Stomach smooth muscle (tissue), 2 donors: ENCODE results near the gene CKMT2.

Experiments used
- H3K27ac ChIP-seq: one replicate; pipeline ENCODE4 v1.7.0; 2013; ENCODE audit warnings: mild to moderate bottlenecking, low read length, inconsistent platforms
- H3K27me3 ChIP-seq, 2 donors: one replicate each; pipeline ENCODE4 v1.7.0; 2013; ENCODE audit warnings: low read length in 2 of 2; ENCODE audit not compliant: insufficient read depth in 2 of 2, control insufficient read depth in 1 of 2
- H3K36me3 ChIP-seq, 2 donors: one replicate each; pipeline ENCODE4 v1.7.0; 2013; ENCODE audit warnings: low read length in 2 of 2; ENCODE audit not compliant: control insufficient read depth in 2 of 2, insufficient read depth in 2 of 2
- H3K4me1 ChIP-seq: one replicate; pipeline ENCODE4 v1.7.0; 2013; ENCODE audit warnings: low read length; ENCODE audit not compliant: control insufficient read depth, insufficient read depth
- H3K4me3 ChIP-seq, 2 donors: one replicate each; pipeline ENCODE4 v1.7.0; 2013; ENCODE audit warnings: low read length in 2 of 2
- H3K9ac ChIP-seq, 2 donors: one replicate each; pipeline ENCODE4 v1.7.0; 2013; ENCODE audit warnings: low read length in 2 of 2, mild to moderate bottlenecking in 1 of 2
- H3K9me3 ChIP-seq, 2 donors: one replicate each; pipeline ENCODE4 v1.7.0; 2013; ENCODE audit warnings: low read length in 2 of 2; ENCODE audit not compliant: control insufficient read depth in 2 of 2
- donor health status: healthy.
- donor health status: Pancreatic carcinoma.

CKMT2 gene

DNA sequence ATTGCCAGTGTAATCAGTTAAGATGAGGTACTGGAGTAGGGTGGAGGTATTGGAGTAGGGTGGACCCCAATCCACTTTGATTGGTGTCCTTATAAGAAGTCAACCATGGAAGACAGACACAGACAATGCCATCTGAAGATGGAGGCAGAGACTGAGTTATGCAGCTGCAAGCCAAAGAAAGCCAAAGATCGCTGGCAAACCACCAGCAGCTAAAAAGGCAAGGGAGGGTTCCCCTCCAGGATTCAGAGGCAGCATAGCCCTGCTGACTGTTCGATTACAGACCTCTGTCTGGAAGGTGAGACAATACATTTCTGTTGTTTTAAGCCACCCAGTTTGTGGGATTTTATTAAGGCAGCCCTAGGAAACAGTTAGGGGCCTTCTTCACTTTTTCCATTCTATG lies 30.5 kb upstream of the CKMT2 start:
- H3K36me3 ChIP-seq = no peaks in the 10 kb centered on the region

DNA sequence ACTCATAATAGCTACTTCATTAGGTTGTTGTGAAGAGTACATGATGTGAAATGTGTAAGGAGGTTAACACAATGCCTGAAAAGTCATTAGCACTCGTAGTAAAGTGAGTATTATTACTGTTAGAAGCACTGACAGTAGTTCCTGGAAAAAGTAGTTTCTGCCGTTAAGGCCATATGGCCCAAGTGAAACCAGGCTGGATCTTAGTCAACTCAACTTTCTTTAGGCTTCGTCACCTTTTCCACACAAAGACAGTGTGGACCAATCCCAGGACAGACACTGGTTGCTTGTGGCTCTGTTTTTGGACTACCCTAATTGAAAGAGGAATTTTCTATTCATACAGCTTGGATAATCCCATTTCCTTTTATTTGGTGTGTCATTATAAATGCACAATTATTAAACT lies 29.4 kb upstream of the CKMT2 start:
- Histone ChIP-seq H3K9ac (no peak overlapping the region), H3K27me3 (no peaks in the 10 kb centered on the region), H3K27ac (no peak overlapping the region), H3K36me3 (no peaks in the 10 kb centered on the region), H3K9me3 (no peaks in the 10 kb centered on the region), H3K4me1 (no peaks in the 10 kb centered on the region), H3K4me3 (no peak overlapping the region)

More for the DNA sequence above, 30.5 kb upstream of the CKMT2 start:
- no peak overlapping the region for H3K9ac ChIP-seq
- no peak overlapping the region for H3K27ac ChIP-seq
- H3K4me3 ChIP-seq = no peak overlapping the region
- no peaks in the 10 kb centered on the region for H3K9me3 ChIP-seq
- H3K27me3 ChIP-seq = no peaks in the 10 kb centered on the region
- no peaks in the 10 kb centered on the region for H3K4me1 ChIP-seq

- Histone ChIP-seq H3K36me3 (no peaks in the 10 kb centered on the region), H3K4me3 (no peak overlapping the region), H3K9ac (no peak overlapping the region), H3K27ac (no peak overlapping the region), H3K27me3 (no peaks in the 10 kb centered on the region), H3K4me1 (no peaks in the 10 kb centered on the region), H3K9me3 (no peaks in the 10 kb centered on the region)
Measured at GRCh38 chr5:81204205-81204604, 28.9 kb upstream of the CKMT2 start.

- Histone ChIP-seq H3K4me3 (no peak overlapping the region), H3K36me3 (no peaks in the 10 kb centered on the region), H3K27me3 (no peaks in the 10 kb centered on the region), H3K9me3 (no peaks in the 10 kb centered on the region), H3K9ac (no peak overlapping the region), H3K27ac (no peak overlapping the region), H3K4me1 (no peaks in the 10 kb centered on the region)
Measured at GRCh38 chr5:81205058-81205457, 28.1 kb upstream of the CKMT2 start.

DNA sequence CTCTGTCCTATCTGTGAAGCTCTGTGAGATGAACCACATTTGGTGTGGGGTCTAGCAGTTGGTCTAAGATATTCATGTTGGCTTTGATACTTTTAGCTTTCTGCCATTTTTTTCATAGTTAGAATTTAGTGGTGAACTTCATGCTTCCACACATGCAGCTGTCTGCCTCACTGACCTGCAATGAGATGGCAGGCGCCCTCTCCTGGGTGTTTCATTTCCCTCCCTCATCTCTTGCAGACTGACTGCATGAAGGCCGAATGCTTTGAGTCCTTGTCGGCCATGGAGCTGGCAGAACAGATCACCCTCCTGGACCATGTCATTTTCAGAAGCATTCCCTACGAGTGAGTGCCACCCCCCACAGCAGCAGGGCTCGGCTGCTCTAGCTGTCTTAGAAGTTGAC lies 26.1 kb upstream of the CKMT2 start:
- no peak overlapping the region for H3K9ac ChIP-seq
- no peaks in the 10 kb centered on the region for H3K9me3 ChIP-seq
- H3K4me1 ChIP-seq = no peaks in the 10 kb centered on the region
- H3K36me3 ChIP-seq = no peaks in the 10 kb centered on the region
- no peaks in the 10 kb centered on the region for H3K27me3 ChIP-seq
- H3K4me3 ChIP-seq = no peak overlapping the region
- no peak overlapping the region for H3K27ac ChIP-seq

DNA sequence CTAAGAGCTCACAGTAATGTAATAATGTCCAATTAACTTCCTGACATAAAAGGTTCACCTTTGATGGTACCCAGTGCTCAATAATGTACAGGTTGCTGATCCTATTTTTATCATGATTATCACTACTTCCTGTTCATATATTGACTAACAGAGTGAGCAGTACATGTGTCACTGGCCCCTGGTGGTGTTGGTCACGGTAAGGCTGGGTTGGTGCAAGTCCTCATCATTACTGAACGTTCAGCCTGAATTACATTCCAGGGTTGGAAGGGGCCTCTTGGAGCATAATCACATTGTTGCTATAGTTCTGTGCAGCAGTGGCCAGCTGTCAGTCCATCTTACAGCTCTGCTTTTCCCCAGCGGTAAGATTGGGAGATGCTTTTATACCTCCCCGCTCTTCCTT lies 24.2 kb upstream of the CKMT2 start:
- no peak overlapping the region for H3K4me3 ChIP-seq
- H3K9ac ChIP-seq = no peak overlapping the region
- H3K36me3 ChIP-seq = no peaks in the 10 kb centered on the region
- no peak overlapping the region for H3K27ac ChIP-seq
- no peaks in the 10 kb centered on the region for H3K4me1 ChIP-seq
- H3K9me3 ChIP-seq = no peaks in the 10 kb centered on the region
- H3K27me3 ChIP-seq = no peaks in the 10 kb centered on the region

GRCh38 chr5:81209386-81209785 lies 23.7 kb upstream of the CKMT2 start:
- H3K9ac ChIP-seq = no peak overlapping the region
- H3K9me3 ChIP-seq = no peaks in the 10 kb centered on the region
- no peak overlapping the region for H3K27ac ChIP-seq
- no peak overlapping the region for H3K4me3 ChIP-seq
- H3K36me3 ChIP-seq = no peaks in the 10 kb centered on the region
- no peaks in the 10 kb centered on the region for H3K27me3 ChIP-seq
- no peaks in the 10 kb centered on the region for H3K4me1 ChIP-seq

DNA sequence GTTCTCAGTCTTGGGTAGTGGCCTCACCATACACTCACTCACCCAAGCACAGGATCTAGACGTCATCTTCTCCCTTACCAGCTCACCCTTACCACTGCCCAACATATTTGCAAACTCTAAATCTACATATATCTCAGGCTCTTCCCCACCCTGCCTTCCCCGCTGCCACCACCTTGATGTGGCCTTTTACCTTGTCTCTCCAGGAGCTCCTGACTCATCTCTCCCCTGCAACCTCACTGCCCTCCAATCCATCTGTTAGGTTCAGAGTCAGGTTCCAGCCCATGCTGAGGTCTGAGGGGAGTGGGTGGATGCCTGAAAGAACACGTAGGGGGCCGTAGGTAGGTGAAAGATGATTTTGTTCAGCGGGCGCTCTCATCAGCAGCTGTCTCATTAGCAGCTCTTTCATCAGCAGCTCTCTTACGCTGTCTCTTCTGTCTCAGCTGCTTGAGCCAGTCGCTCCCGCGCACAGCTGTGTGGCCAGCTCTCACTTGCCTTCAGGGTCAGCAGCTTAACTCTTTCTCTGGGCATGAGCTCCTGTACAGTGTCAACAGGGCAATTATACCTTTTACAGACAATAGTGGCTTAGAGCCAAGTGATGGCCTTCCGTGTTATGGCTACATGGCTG lies 23.1 kb upstream of the CKMT2 start:
- Histone ChIP-seq H3K36me3 (no peaks in the 10 kb centered on the region), H3K9ac (no peak overlapping the region), H3K4me1 (no peaks in the 10 kb centered on the region), H3K27ac (no peak overlapping the region), H3K4me3 (no peak overlapping the region), H3K27me3 (no peaks in the 10 kb centered on the region), H3K9me3 (no peaks in the 10 kb centered on the region)

DNA sequence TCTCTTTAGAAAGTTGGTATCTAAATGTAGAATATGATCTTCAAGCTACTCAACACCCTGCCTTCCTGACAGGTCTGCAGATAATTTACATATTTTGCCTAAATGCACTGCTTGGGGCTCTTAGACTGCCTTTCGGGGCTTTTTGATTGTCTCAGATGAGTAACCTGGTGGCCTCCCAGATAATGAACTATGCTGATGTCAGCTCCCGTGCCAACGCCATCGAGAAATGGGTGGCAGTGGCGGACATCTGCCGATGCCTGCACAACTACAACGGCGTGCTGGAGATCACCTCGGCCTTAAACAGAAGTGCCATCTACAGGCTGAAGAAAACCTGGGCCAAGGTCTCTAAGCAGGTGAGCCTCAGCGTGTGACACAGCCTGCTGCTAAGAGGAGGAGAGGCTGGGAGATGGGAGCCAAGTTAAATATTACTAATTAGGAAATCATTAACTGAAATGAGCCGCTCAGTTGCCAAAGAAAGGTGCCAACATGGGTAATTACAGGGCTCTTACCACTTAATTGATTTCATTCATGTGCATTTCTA lies 20.8 kb upstream of the CKMT2 start:
- Histone ChIP-seq H3K9ac (no peak overlapping the region), H3K4me1 (no peaks in the 10 kb centered on the region), H3K36me3 (no peaks in the 10 kb centered on the region)

GRCh38 chr5:81213070-81213469 lies 20.1 kb upstream of the CKMT2 start:
- Histone ChIP-seq H3K4me3 (no peak overlapping the region), H3K27me3 (no peaks in the 10 kb centered on the region), H3K4me1 (no peaks in the 10 kb centered on the region), H3K9ac (no peak overlapping the region), H3K27ac (no peak overlapping the region), H3K36me3 (no peaks in the 10 kb centered on the region), H3K9me3 (no peaks in the 10 kb centered on the region)

More for the DNA sequence above, 20.8 kb upstream of the CKMT2 start:
- Histone ChIP-seq H3K27me3 (no peaks in the 10 kb centered on the region), H3K4me3 (no peak overlapping the region), H3K27ac (no peak overlapping the region), H3K9me3 (no peaks in the 10 kb centered on the region)

GRCh38 chr5:81214848-81215247 lies 18.3 kb upstream of the CKMT2 start:
- Histone ChIP-seq H3K9me3 (no peaks in the 10 kb centered on the region), H3K27ac (no peak overlapping the region), H3K9ac (no peak overlapping the region), H3K4me1 (no peaks in the 10 kb centered on the region), H3K27me3 (no peaks in the 10 kb centered on the region), H3K4me3 (no peak overlapping the region), H3K36me3 (no peaks in the 10 kb centered on the region)
